Non-pigmented ciliary epithelial cell (primary cell): ENCODE measurements around the gene DDX28.
"Not testable (repeated sequence)": the region's sequence is repeated elsewhere in the genome, so short reads cannot be mapped to it uniquely, and the experiment has no call there.

Experiments used
- DNase-seq: peaks from one replicate; pipeline ENCODE4 v3.0.0-alpha.2; 2010; ENCODE audit warnings: low read depth

Gene DDX28

GRCh38 chr16:68037841-68038597 lies 15.0 kb upstream of the DDX28 start:
- DNase-seq, result no peak

DNA sequence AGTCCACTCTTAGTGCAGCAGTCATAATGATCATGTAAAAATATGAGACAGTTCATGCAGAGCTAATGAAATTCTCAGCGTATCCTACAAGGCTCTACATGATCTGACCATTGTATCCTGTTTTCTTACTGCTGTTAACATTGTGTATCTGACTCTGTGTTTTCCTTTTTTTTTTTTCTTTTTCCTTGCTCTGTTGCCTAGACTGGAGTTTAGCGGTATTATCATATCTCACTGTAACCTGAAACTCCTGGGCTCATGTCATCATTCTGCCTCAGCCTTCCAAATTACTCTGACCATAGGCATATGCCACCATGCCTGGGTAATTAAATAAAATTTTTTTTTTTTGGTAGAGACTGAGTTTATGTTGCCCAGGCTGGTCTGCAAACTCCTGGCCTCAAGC lies 12.2 kb upstream of the DDX28 start:
- no peak for DNase-seq

- no peak for DNase-seq
These were observed 10.1 kb upstream of the DDX28 start for GRCh38 chr16:68033101-68033500.

DNA sequence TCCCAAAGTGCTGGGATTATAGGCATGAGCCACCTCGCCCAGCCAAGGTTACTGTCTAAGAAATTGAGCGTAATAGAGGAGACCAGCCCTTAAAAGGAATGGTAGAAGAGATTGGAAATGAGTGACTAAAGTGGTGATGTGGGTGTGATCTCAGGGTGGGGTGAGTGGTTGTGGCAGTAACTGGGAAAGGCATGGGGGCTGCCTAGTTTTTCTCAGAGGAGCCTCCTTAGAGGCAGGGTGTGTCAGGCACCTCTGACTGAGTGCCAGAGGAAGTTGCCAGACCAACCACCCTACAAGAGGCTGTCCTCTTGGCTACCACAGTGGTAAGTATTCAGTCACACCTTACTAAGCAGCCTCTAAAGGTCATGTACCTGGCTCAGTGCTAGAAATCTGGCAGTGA lies 8.9 kb upstream of the DDX28 start:
- DNase-seq, result no peak

DNA sequence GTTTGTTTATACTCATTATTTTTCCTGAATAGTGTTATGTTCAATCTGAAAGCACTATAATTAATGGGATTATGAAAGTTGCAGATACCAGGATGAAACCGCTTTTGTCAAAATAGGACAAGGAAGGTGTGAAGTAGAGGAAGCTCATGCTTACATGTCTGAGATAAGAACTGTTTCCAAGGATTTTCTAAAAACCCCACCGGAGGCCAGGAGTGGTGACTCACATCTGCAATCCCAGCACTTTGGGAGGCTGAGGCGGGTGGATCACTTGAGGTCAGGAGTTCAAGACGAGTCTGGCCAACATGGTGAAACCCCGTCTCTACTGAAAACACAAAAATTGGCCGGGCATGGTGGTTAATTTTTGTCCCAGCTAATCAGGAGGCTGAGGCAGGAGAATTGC lies 7.1 kb upstream of the DDX28 start:
- DNase-seq, result peak; percentile 35

GRCh38 chr16:68028996-68029395 lies 6.0 kb upstream of the DDX28 start:
- DNase-seq, result no peak

GRCh38 chr16:68022278-68022727 lies 729 bp downstream of the DDX28 start:
- DNase-seq, result no peak

GRCh38 chr16:68021490-68021889 lies 1.5 kb downstream of the DDX28 start:
- DNase-seq, result no peak

DNA sequence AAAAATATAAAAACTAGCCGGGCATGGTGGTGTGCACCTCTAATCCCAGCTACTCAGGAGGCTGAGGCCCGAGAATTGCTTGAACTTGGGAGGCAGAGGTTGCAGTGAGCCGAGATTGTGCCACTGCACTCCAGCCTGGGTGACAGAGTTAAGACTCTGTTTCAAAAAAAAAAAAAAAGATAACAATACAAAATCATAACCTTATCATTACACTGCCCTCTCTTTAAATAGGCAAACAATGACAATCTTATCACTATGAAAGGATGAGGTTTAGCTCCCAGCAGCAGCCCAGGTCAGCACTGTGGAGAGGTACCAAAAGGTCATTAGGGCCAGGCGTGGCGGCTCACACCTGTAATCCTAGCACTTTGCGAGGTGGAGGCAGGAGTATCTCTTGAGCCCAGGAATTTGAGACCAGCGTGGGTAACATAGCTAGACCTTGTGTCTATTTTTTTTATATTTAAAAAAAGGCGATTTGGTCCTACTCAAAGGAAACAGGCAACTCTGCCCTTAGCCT lies 3.8 kb downstream of the DDX28 start:
- DNase-seq, result no peak

- no peak for DNase-seq
These were observed 7.4 kb downstream of the DDX28 start, which contains the start of gene DPEP2NB for GRCh38 chr16:68015681-68016080. Gene DPEP2NB (minus strand): TSS chr16:68015911. CDS start chr16:68015770, 141 bp downstream.

- DNase-seq, result no peak
These were observed 9.6 kb downstream of the DDX28 start for GRCh38 chr16:68013440-68013839.

GRCh38 chr16:68009872-68010271 lies 13.2 kb downstream of the DDX28 start:
- DNase-seq, result not testable (repeated sequence)

- DNase-seq, result no peak
These were observed 13.8 kb downstream of the DDX28 start for GRCh38 chr16:68009157-68009735.

- DNase-seq, result no peak
These were observed 17.2 kb downstream of the DDX28 start for GRCh38 chr16:68005786-68006286.

DNA sequence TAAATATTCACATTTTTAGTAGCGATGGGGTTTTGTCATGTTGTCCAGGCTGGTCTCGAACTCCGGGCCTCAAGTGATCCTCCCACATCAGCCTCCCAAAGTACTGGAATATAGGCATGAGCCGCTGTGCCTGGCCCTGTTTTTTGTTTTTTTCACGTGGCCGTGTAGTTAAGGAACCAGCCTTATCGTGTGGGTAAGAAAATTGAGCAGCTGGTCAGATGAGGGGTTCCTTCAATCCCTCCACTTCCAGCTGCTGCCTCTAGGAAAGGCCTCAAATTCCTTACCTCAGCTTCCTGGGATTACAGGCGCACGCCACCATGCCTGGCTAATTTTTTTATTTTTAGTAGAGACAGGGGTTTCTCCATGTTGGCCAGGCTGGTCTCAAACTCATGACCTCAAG lies 17.8 kb downstream of the DDX28 start:
- no peak for DNase-seq

GRCh38 chr16:68003031-68003430 lies 20.0 kb downstream of the DDX28 start:
- DNase-seq, result no peak

- no peak for DNase-seq
These were observed 22.6 kb downstream of the DDX28 start for GRCh38 chr16:68000450-68000849.

GRCh38 chr16:67999985-68000384 lies 23.0 kb downstream of the DDX28 start:
- no peak for DNase-seq

GRCh38 chr16:67998779-67999688 lies 24.0 kb downstream of the DDX28 start, which contains the start of gene DPEP2:
Gene DPEP2 (minus strand): TSS chr16:67999484. CDS start chr16:67993212, 6,272 bp downstream.
- DNase-seq, result not testable (repeated sequence)

GRCh38 chr16:67998231-67998778 lies 24.7 kb downstream of the DDX28 start:
- not testable (repeated sequence) for DNase-seq

DNA sequence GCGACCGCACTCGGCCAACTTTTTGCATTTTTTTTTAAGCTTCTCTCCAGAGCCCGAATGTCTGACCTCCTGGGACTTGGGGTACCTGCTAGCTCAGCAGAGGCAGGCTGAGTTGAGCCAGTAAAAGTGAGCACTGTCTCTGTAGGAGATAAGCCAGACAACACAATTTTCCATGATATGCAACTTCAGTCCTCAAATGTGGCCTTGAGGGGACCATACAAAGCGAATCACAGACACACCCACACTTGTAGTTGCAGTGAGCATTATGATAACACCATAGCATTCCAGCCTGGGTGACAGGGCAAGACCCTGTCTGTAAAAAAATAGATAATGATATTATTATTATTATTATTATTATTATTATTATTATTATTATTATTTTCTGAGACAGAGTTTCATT lies 26.4 kb downstream of the DDX28 start:
- no peak for DNase-seq

- DNase-seq, result no peak
These were observed 27.6 kb downstream of the DDX28 start for GRCh38 chr16:67995423-67995822.
